ENCODE data around the gene ADCY1.
"Not testable (repeated sequence)": the region's sequence is repeated elsewhere in the genome, so short reads cannot be mapped to it uniquely, and the experiment has no call there.

Gene ADCY1

GRCh38 chr7:45715471-45716352 is 141.5 kb downstream of the ADCY1 start:
- DNase-seq, result no peak

DNA sequence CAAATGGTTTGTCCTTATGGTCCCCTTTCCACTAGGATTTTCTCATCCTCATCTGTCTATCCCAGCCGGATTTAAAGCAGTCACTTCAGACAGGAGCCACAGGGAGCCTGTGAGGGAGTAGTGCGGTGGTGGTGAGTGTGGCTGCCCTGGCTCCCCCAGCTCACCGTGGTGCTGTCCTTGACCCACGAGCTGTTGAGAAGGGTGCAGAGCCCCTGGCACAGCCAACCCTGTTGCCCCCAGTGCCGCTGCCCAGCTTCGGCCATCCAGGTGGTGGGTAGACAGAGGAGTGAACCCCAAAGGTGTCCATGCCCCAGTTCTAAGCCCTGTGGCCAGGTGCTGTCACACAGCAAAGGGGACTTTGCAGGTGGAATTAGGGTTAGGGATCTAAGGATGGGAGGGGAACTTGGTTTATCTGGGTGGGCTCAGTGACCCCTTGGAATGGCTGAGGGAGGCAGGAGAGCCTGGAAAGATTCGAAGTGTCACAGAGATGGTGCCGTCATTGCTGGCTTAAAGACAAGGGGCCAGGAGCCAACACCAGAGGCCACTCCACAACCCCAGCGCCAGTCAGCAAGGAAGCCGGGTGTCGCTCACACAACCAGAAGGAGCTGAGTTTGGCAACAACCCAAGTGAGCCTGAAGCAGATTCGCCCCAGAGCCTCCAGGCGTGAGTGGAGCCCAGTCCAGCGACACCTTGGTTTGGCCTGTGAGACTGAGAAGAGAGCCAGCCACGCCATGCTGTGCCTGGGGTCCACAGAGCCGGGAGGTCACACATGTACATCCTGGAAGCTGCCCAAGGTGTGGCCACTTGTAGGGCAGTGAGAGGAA is 142.4 kb downstream of the ADCY1 start:
- peak; percentile 6 for DNase-seq

DNA sequence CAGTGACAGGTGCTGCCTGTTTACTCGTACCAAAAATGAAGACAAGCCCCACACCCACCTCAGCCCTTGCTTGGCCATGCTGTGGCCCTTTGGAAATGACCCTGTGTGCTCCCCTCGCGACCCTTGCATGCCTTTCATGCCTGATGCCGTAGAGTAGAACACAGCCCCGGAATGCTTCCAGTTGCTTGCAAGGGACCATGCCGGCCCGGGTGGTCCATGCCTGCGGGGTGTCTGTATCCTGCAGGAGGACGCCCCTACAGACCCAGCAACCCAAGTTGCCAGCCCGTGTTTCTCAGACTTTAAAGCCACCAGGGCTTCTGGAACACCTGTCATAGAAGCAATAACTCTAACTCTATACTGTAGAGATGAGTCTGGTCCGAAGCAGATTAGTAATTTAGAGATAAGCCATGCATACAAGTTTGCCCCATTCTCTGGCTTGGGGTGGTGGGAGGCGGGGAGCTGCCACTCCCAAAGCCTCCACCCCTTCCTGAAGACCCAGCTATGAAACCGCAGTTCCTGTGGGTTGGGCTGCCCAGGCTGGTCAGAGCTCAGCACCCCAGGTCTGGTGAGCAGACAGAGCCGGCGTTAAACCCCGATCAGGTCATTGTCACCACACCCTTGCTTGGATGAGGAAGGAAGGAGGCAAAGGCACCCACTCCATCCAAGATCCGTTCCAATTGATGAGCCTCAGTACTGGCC is 143.5 kb downstream of the ADCY1 start:
- no peak for DNase-seq

DNA sequence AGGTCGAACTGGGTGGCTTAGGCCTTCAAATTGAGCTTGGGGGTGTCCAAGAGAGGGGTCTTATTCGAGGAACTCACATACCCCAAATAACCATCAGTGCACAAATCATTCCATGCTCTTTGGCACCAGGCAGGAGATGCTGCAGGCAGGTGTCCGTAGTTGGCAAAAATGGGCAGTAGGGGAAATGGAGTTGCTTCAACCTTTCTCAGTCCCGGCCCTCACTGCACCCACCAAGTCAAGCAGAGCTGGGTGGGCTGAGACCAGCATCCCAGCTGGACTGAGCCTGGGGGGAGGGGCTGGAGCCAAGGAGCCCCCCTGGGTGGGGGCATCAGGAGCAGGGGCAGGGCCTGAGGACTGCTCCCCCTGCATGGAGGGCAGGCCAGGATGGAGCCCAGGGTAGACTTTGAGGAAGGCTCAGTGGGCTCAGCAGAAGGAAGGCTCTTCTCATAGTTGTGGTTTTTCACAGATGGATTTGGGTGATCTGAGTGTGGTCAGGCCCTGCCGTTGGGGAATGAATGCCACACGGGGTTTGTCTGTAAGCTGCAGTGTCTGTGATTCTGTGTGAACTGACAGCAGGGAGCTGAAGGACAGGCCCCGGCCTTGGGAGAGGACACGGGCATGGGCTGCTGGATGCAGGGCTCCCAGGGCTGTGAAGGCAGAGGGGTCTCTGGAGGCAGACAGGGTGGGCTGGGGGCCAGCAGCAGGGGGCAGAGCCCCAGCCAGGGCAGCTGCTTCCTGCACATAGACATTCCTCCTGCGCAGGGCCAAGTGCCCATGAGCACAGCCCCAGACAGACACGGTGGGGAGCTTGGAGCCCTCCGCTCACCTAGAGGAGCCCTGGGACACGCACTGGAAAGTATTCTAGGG is 144.5 kb downstream of the ADCY1 start:
- no peak for DNase-seq

GRCh38 chr7:45720989-45721388 is 146.8 kb downstream of the ADCY1 start:
- DNase-seq, result no peak

- peak; percentile 25 for DNase-seq
Observed at GRCh38 chr7:45721686-45722598, 147.8 kb downstream of the ADCY1 start.

- not testable (repeated sequence) for DNase-seq
Observed at GRCh38 chr7:45725231-45725630, 151.1 kb downstream of the ADCY1 start.

GRCh38 chr7:45726883-45727282 is 152.7 kb downstream of the ADCY1 start:
- DNase-seq, result no peak

DNA sequence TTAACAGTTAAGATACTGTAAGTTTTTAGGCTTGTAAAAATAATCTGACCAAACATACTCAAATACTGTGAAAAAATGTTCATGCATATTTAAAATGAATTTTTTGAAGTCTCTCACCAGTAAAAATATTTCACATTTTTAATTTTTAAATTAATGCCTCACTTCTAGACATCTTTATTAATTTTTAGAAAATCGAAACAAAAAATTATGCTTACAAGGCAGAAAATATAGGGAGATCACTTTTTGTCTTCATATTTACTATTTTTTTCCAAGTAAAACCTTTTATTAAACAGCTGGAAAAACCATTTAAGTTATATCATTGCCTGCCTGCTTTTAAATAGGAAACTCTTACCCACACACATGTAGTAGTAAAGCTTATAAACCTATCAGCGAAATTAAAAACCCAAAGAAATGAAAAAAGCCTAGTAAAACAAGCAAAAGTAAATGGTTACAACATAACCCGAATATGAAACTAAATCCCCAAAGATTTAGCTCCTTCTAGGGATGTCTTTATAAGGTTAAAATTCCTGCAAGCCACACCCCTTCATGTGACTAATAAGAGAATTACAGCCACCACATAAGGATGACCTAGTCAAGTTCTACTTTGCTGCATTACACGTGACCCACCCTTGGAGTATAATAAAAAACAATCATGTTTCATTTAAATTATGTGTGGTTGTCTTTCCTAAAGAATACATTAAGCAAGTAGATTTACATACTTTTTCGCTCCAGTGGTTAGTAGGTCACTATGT is 157.7 kb downstream of the ADCY1 start:
- not testable (repeated sequence) for DNase-seq

DNA sequence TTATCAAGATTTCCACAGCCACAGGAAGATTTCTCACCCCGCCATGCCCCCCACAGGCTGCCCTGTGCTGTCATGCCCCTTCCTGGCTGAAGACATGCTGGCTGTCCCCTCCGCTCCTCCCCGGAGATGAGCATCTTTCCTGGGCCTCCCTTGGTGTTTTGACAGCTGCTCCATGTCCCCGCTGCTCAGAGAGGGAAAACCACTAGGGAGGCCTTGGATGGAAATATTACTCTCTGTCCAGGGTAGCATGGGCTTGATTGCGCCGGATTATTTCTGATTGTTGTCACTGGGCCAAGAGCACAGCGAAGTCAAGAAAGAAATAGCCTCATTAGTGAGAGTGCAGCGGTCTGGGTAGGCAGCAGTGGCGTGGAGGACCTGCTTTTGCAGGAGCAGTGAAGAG is 164.8 kb downstream of the ADCY1 start:
- DNase-seq, result not testable (repeated sequence)

DNA sequence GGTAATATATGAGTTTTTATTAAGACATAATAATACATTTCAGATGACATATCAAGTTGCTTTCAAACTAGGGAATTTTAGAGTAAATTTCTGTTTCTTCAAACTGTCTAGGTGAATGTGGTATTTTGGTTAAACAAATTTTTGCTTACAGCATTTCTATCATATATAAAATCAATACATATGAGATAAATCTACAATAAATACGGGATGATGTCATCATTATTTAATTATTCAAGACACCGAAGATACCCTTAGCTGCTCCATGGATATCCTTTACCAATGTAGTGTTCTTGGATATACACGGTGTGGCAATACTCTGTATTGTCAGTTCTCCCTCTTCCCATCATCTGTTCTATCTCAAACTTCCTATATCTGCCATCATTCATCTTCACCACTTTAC is 166.4 kb downstream of the ADCY1 start:
- DNase-seq, result not testable (repeated sequence)

DNA sequence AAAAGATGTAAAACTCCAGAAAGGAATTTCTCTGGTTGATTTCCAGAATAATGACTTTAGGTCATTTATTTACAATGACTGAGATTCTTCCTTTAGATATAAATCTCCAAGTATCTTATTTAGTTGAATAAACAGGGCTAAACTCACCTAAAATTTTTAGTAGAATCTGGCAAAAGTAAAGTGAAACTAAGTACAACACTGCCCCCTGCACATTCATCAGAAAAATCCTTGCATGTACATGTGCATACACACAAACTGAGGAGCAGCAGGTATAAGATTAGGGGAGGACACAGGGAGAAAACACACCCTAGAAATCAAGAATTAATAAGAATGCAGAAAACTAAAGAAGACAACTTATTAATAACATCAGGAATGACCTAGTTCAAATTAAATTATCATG is 174.8 kb downstream of the ADCY1 start:
- DNase-seq, result not testable (repeated sequence)

DNA sequence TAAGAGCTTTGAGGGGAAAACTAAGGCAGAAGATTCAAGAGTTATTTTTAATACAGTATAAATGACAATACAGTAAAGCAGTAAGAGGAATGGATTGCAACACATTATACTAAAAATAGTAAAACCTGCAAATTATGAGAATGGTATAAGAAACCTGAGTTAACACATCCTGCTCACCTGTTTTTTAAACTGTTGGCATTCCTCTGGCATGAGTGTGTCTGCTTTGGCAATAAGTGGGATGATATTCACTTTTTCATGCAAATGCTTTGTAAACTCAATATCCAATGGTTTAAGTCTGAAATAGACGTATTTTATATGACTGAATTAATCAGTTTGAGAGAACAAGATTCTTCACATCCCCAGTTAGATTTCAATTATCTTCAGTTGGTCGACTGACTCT is 177.2 kb downstream of the ADCY1 start:
- not testable (repeated sequence) for DNase-seq

DNA sequence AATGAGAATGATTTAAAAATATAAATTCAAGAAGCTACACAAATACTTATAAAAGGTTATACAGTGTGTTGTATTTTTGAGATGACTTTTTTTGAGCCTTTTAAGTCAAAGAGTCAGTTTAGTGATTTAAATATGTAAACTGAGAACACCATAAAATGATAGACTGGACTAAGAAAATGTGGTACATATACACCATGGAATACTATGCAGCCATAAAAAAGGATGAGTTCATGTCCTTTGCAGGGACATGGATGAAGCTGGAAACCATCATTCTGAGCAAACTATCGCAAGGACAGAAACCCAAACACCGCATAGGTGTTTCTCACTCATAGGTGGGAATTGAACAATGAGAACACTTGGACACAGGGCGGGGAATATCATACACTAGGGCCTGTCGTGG is 182.2 kb downstream of the ADCY1 start:
- not testable (repeated sequence) for DNase-seq

GRCh38 chr7:45756757-45757156 is 182.6 kb downstream of the ADCY1 start:
- not testable (repeated sequence) for DNase-seq

- DNase-seq, result not testable (repeated sequence)
Observed at GRCh38 chr7:45759464-45759863, 185.3 kb downstream of the ADCY1 start.

DNA sequence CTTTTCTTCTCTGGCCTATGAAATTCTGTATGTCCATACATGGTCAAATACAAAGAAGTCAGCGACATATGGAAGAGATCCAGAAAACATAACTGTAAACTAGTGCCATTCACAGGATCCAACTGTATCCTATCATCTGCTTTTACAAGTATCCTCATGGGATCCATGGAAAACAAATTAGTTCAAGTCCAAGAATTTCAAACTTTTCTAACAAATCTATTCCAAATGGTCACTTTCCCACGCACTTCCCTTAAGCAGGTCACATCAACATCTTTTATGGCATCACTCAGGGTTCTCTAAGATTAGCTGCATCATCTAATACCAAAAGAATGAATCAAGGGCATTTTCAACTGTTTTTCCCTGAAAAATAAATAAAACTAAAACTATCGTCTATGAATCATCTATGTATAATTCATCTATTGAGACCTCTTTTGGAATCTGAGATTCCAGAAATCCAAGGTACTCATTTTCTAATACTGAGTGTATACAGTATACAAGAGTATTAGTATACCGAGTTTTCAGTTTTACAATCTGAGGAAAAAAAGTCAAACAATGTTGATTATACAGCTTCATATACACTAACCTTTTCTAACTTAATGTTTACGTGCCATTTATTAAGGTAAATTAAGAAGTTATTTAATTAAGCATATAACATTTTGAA is 187.5 kb downstream of the ADCY1 start:
- not testable (repeated sequence) for DNase-seq

DNA sequence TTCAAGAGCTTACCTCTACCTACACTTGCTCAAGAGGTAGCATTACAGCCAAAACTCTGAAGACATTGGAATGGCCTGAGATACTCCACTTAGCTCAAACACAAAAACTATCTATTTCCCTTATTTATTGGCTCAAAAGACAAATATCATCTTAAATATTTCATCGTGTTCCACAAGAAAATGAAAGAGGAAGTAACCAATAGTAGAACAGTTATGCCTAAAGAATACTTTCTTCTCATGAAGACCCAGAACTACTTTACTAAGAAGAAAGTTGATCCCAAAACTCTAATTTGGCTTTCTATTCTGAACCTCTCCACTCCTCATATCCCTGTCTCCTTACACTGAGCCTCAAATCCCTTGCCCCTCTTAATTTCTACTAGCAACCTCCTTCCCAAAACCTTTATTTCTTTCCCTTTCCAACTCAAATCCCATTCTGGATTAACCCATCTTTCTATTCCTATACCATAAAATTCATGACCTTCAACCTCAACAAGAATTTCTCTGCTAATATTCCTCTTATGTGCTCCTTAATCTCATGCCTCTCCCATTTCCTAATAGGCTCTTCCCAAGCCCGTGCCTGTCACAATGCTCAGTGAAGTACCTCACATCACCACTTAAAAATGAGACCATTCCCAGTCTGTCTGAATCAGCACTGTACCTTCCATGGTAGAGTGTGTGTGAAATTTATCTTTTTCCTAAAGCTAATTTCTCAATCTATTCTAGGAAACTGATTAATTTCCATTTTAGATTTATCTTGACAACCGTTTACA is 188.2 kb downstream of the ADCY1 start:
- not testable (repeated sequence) for DNase-seq
